Epithelial cell of proximal tubule (primary cell): ENCODE data around the gene NTMT1. TPM values are rescaled to one million over a fixed set of nuclear protein-coding genes. Genes with fewer than 3 reads are reported as not detected.
A peak's percentile ranks its signal among the peaks of the same experiment; 100 is the strongest.

Source experiments
- DNase-seq: peaks from one replicate; pipeline ENCODE4 v3.0.0-alpha.2; 2011; ENCODE audit warnings: low read depth
- H3K4me3 ChIP-seq: 2 replicates; pipeline ENCODE4 v1.5.1; 2011; ENCODE audit warnings: low read depth, mild to moderate bottlenecking, low read length
- total RNA-seq: library from RNA; depleted of rRNA; stranded (reverse); fragments of >200 nt; gene quantifications from 2 replicates; pipeline ENCODE4 v1.2.3, GENCODE V29; 2015
- TF ChIP-seq, protein P1 (sequence below): conservative IDR thresholded peaks from 2 replicates; pipeline ENCODE4 v1.5.1; 2012; ENCODE audit warnings: low read depth, mild to moderate bottlenecking, low read length

The NTMT1 gene
- total RNA-seq, 1 donor from 2014 or later: 37.9 TPM

DNA sequence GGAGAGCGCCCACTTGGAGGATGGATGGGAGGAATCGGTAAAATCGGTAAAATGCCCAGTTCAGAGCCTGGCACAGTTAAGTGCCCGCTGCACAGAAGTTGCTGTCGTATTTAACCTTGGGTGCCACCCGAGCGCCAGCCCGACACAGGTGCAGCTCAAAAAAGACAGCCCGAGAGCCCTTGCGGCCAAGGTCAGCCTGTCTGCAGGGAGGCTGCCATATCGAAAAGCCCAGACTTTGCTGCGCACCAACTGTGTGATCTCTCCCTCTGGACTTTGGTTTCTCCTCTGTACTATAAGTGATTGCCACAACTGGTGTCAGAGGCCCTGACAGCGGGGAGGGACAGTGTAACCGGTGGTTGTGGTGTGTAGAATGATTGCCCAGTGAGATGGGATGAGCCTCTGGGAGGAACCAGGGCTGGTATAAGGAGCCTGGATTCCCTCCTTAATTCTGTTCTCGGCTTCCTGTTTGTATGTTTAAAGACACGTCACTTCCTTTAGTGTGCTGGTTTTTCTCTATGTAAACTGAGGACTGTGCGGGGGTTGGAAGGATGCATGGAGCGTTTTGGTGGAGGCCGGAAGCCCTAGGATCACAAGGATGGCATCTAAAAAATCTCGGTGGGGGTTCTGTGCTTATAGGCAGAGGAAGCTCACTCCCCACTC, 792 bp downstream of the NTMT1 start:
- no peak for DNase-seq
- H3K4me3 ChIP-seq: peak overlapping the region; percentile 99
- TF ChIP-seq, protein P1, sequence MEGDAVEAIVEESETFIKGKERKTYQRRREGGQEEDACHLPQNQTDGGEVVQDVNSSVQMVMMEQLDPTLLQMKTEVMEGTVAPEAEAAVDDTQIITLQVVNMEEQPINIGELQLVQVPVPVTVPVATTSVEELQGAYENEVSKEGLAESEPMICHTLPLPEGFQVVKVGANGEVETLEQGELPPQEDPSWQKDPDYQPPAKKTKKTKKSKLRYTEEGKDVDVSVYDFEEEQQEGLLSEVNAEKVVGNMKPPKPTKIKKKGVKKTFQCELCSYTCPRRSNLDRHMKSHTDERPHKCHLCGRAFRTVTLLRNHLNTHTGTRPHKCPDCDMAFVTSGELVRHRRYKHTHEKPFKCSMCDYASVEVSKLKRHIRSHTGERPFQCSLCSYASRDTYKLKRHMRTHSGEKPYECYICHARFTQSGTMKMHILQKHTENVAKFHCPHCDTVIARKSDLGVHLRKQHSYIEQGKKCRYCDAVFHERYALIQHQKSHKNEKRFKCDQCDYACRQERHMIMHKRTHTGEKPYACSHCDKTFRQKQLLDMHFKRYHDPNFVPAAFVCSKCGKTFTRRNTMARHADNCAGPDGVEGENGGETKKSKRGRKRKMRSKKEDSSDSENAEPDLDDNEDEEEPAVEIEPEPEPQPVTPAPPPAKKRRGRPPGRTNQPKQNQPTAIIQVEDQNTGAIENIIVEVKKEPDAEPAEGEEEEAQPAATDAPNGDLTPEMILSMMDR: no peak

DNA sequence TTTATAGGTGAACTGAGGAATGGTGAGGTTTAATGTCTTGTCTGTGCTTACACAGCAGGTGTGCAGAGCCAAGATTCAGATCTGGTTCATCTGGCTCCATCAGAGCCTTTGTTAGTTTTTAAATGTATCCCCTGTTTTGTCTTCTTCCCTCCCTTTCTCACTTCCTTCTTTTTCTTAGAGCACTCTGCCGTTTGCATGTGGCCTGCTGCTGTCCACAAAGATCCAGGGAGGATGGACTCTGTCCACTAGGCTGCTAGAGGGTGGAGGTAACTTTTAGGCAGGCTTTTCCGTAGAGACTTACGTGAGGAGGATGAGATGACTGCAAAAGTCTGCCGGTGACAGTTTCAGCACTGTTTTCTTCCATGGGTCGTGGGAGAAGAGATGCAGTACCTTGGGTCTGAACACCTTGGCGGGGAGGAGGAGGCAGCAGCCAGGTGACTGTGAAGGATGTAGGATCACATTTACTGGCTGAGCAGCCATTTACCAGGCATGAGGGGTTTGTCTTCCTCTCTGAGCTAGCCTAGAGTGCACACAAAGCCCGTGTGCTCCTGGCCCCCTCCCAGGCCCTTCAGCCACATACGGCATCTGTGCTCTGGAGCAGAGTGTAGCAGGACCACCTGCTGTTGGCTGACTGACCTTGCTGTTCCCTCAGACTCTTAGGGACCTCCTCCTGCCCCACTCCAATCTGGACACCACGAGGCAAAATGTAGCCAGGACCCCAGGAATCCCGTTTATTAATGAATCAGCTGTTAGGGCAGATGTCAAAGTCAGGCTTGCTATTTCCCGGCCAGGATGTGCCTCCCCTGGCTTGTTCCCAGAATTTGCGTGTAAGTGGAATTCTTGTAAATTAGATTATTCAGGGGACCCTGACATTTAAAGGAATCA, 1.8 kb downstream of the NTMT1 start:
- TF ChIP-seq, protein P1: no peak
- H3K4me3 ChIP-seq: peak overlapping the region; percentile 99
- DNase-seq: no peak

DNA sequence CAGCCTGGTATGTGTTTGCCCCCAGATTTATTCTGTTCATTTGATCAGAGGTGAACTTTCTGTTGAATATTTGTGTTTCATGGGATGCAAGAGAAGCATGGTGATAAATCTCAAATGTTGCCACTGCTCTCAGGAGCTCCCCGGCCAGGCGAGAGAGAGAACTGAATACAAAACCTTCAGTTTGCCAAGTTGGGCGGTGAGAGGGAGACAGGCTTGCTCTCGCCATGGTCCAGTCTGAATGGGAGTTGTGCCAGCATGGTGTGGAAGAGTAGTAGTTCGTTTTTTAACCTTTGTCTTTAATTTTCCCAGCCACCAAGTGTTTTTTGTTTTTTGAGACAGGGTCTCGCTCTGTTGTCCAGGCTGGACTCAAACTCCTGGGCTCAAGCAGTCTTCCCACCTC, 2.7 kb downstream of the NTMT1 start:
- H3K4me3 ChIP-seq: no peak overlapping the region
- no peak for DNase-seq
- TF ChIP-seq, protein P1: no peak

DNA sequence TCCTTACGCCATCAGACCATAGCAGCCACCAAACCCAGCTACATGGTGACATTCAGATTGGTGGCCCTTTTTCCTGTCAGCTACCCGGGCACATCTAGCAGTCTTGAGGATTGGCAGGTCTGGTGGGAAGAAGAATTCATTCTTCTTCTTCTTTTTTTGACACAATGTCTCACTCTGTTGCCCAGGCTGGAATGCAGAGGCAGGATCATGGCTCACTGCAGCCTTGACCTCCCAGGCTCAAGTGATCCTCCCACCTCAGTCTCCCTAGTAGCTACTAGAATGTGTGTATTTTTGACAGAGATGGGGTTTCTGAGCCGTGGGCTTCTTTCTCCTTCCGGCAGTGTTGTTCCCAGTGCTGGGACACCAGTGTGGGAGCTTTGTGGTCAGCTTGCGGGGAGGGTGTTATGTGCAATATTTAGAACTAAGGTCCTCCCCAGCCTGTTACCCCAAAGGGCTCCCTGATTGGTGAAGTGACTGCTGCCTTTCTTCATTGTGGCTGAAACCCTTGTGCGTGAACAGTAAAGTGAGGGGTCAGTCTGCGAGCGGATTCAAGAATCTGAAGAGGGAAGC, 3.4 kb downstream of the NTMT1 start:
- H3K4me3 ChIP-seq: no peak overlapping the region
- DNase-seq: no peak
- TF ChIP-seq, protein P1: no peak

- no peak overlapping the region for H3K4me3 ChIP-seq
- DNase-seq: no peak
- TF ChIP-seq, protein P1: no peak
Observed at GRCh38 chr9:129630967-129631673, 5.2 kb downstream of the NTMT1 start.

DNA sequence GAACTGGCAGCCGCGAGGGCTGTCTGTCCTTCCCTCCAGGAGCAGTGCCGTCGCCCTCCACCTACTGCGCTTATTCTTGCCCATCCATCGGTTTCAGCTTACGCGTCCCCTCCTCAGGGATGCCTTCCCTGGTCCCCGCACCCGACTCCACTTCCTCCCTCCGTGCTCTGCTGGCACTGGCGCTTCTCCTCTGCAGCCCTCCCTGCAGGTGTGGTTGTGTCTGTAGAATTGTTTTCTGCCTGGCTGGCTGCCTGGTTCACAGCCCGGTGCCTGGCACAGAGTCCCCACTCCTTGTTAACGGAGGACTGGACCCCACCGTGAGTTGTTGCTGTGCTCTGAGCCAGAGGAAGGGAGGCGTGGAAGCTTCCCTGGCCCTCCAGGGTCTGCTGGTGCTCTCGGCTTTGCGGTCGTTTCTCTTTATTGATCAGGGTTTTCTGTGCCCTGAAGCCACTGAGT, 5.7 kb downstream of the NTMT1 start:
- DNase-seq: no peak
- TF ChIP-seq, protein P1: no peak
- no peak overlapping the region for H3K4me3 ChIP-seq
